Common myeloid progenitor, CD34-positive (primary cell): Measurements from ENCODE around the gene NQO2.

ENCODE experiments used
- CTCF ChIA-PET: fragments of 350-600 bp; sonication (Branson Sonifier 250); formaldehyde crosslinking; loops from one replicate; lab custom pipeline; 2021; ENCODE audit warnings: antibody characterized with exemption; lab: Charles Lee
- POLR2A ChIA-PET: fragments of 350-600 bp; sonication (Branson Sonifier 250); formaldehyde crosslinking; loops from one replicate; lab custom pipeline; 2021; ENCODE audit warnings: antibody characterized with exemption; lab: Charles Lee
- DNase-seq, 3 donors: peaks; one replicate each; pipeline versions ENCODE4 v3.0.0 to v3.0.0-alpha.2; 2013
- H3K27ac ChIP-seq, 2 experiments: 1 replicate in 1 of 2; 2 replicates in 1 of 2; pipeline ENCODE4 v1.7.0; 2013; ENCODE audit warnings: inconsistent platforms in 2 of 2, low read length in 2 of 2, mild to moderate bottlenecking in 2 of 2, low read depth in 1 of 2, moderate library complexity in 1 of 2; ENCODE audit not compliant: severe bottlenecking in 2 of 2, insufficient read depth in 1 of 2, poor library complexity in 1 of 2
- H3K27me3 ChIP-seq, 5 experiments: replicated peaks in 2 of 5; 1 replicate in 3 of 5; 2 replicates in 2 of 5; pipeline versions ENCODE4 v1.6.1 to v1.7.0; 2013; ENCODE audit warnings: low read length in 4 of 5, mild to moderate bottlenecking in 2 of 5, moderate library complexity in 2 of 5, inconsistent platforms in 1 of 5; ENCODE audit not compliant: insufficient read depth in 5 of 5, control insufficient read depth in 4 of 5
- H3K36me3 ChIP-seq, 4 experiments: 1 replicate in 2 of 4; 2 replicates in 2 of 4; pipeline versions ENCODE4 v1.6.1 to v1.7.0; 2013; ENCODE audit warnings: low read length in 3 of 4, control low read depth in 1 of 4, mild to moderate bottlenecking in 1 of 4; ENCODE audit not compliant: control insufficient read depth in 4 of 4, insufficient read depth in 4 of 4
- H3K4me1 ChIP-seq, 4 experiments: 1 replicate in 3 of 4; 2 replicates in 1 of 4; pipeline versions ENCODE4 v1.6.1 to v1.7.1; 2013; ENCODE audit warnings: low read length in 3 of 4, mild to moderate bottlenecking in 3 of 4, control low read depth in 1 of 4, inconsistent platforms in 1 of 4, moderate library complexity in 1 of 4; ENCODE audit not compliant: control insufficient read depth in 4 of 4, insufficient read depth in 4 of 4; ENCODE audit errors: control extremely low read depth in 1 of 4
- H3K4me3 ChIP-seq, 7 experiments: 1 replicate in 4 of 7; 2 replicates in 3 of 7; pipeline versions ENCODE4 v1.5.1 to v1.7.0; 2013; ENCODE audit warnings: mild to moderate bottlenecking in 7 of 7, low read length in 6 of 7, moderate library complexity in 6 of 7, inconsistent platforms in 2 of 7, low read depth in 2 of 7, control low read depth in 1 of 7; ENCODE audit not compliant: insufficient read depth in 4 of 7, control insufficient read depth in 1 of 7; ENCODE audit errors: extremely low read depth in 1 of 7
- H3K9me3 ChIP-seq, 5 experiments: 1 replicate in 4 of 5; 2 replicates in 1 of 5; pipeline versions ENCODE4 v1.6.1 to v1.7.1; 2013; ENCODE audit warnings: low read length in 4 of 5, mild to moderate bottlenecking in 2 of 5, inconsistent platforms in 1 of 5, low read depth in 1 of 5, moderate library complexity in 1 of 5; ENCODE audit not compliant: control insufficient read depth in 4 of 5, insufficient read depth in 2 of 5; ENCODE audit errors: control extremely low read depth in 1 of 5
- WGBS: methylation state at CpG from one replicate; pipeline ENCODE4 v1.1.5; 2013; ENCODE audit not compliant: insufficient coverage; 5-methylcytosine and 5-hydroxymethylcytosine counted together

The NQO2 gene

GRCh38 chr6:2957696-2958330 is 41.9 kb upstream of the NQO2 start:
- H3K4me1 ChIP-seq: peaks cover 0 to 54% (median 28%) of the 10 kb centered on the region in 4 experiments
- H3K27ac ChIP-seq: peak overlapping the region; percentile 13 to 73
- H3K9me3 ChIP-seq: no peaks in the 10 kb centered on the region
- no peak for DNase-seq
- WGBS: 86% methylated on average over 11 of the region's 11 CpGs
- CTCF ChIA-PET: interaction anchor here (0.6 to 4.2 kb wide), 10 partner anchors 8 to 216 kb away, joined by 3 to 20 read pairs (median 3); no protein-coding TSS in a partner anchor
- H3K36me3 ChIP-seq: peaks cover 2 to 40% (median 24%) of the 10 kb centered on the region in 4 experiments
- H3K27me3 ChIP-seq: no peaks in the 10 kb centered on the region
- POLR2A ChIA-PET: no interaction called here
- peak overlapping the region in 2 of 7 experiments; percentile 9 to 43 for H3K4me3 ChIP-seq

- DNase-seq: peak; percentile 55 to 87 (median 82)
- peaks cover 0 to 58% (median 32%) of the 10 kb centered on the region in 4 experiments for H3K4me1 ChIP-seq
- 3% methylated on average over 17 of the region's 18 CpGs for WGBS
Observed at GRCh38 chr6:2958331-2958711, 41.4 kb upstream of the NQO2 start.

GRCh38 chr6:2958776-2959175 is 40.9 kb upstream of the NQO2 start:
- Histone ChIP-seq H3K4me3 (peak overlapping the region in 2 of 7 experiments; percentile 4 to 43), H3K4me1 (peaks cover 0 to 62% (median 34%) of the 10 kb centered on the region in 4 experiments), H3K27ac (peak overlapping the region in 1 of 2 experiments; percentile 73), H3K9me3 (no peaks in the 10 kb centered on the region), H3K27me3 (no peaks in the 10 kb centered on the region), H3K36me3 (peaks cover 2 to 32% (median 20%) of the 10 kb centered on the region in 4 experiments)
- POLR2A ChIA-PET: no interaction called here
- CTCF ChIA-PET: interaction anchor here (0.9 to 1.5 kb wide), 7 partner anchors 28 to 112 kb away, joined by 3 to 5 read pairs (median 4); no protein-coding TSS in a partner anchor
- WGBS: 94% methylated on average over 7 of the region's 9 CpGs
- DNase-seq: no peak

More at GRCh38 chr6:2958331-2958711, 41.4 kb upstream of the NQO2 start:
- no peaks in the 10 kb centered on the region for H3K9me3 ChIP-seq
- peaks cover 2 to 35% (median 22%) of the 10 kb centered on the region in 4 experiments for H3K36me3 ChIP-seq
- peak overlapping the region in 2 of 7 experiments; percentile 9 to 43 for H3K4me3 ChIP-seq
- H3K27ac ChIP-seq: peak overlapping the region; percentile 13 to 73
- ChIA-PET CTCF (interaction anchor here (0.6 to 4.2 kb wide), 9 partner anchors 28 to 216 kb away, joined by 3 to 20 read pairs (median 4); no protein-coding TSS in a partner anchor), POLR2A (no interaction called here)
- H3K27me3 ChIP-seq: no peaks in the 10 kb centered on the region

- Histone ChIP-seq H3K9me3 (no peaks in the 10 kb centered on the region), H3K27me3 (no peaks in the 10 kb centered on the region), H3K36me3 (peaks cover 0 to 27% (median 16%) of the 10 kb centered on the region in 4 experiments), H3K27ac (no peak overlapping the region), H3K4me3 (no peak overlapping the region), H3K4me1 (peaks cover 0 to 66% (median 34%) of the 10 kb centered on the region in 4 experiments)
- DNase-seq: no peak
- WGBS: 94% methylated on average over 11 of the region's 12 CpGs
- POLR2A ChIA-PET: no interaction called here
- CTCF ChIA-PET: interaction anchor here (1.3 to 1.6 kb wide), 7 partner anchors 8 to 110 kb away, joined by 3 to 8 read pairs (median 4); no protein-coding TSS in a partner anchor
Observed at GRCh38 chr6:2959909-2960719, 39.6 kb upstream of the NQO2 start.

GRCh38 chr6:2960935-2961334 is 38.8 kb upstream of the NQO2 start:
- DNase-seq: no peak
- no peak overlapping the region for H3K4me3 ChIP-seq
- ChIA-PET POLR2A (no interaction called here), CTCF (interaction anchor here (1.3 to 1.6 kb wide), 7 partner anchors 9 to 110 kb away, joined by 3 to 8 read pairs (median 4); no protein-coding TSS in a partner anchor)
- H3K27ac ChIP-seq: peak overlapping the region in 1 of 2 experiments; percentile 25
- peaks cover 0 to 24% (median 14%) of the 10 kb centered on the region in 4 experiments for H3K36me3 ChIP-seq
- H3K27me3 ChIP-seq: no peaks in the 10 kb centered on the region
- H3K4me1 ChIP-seq: peaks cover 0 to 69% (median 34%) of the 10 kb centered on the region in 4 experiments
- 93% methylated on average over 2 of the region's 4 CpGs for WGBS
- no peaks in the 10 kb centered on the region for H3K9me3 ChIP-seq

GRCh38 chr6:2961506-2961905 is 38.2 kb upstream of the NQO2 start:
- Histone ChIP-seq H3K4me1 (peaks cover 0 to 74% (median 34%) of the 10 kb centered on the region in 4 experiments), H3K9me3 (no peaks in the 10 kb centered on the region), H3K27me3 (no peaks in the 10 kb centered on the region), H3K4me3 (no peak overlapping the region), H3K27ac (peak overlapping the region in 1 of 2 experiments; percentile 25), H3K36me3 (peaks cover 0 to 21% (median 14%) of the 10 kb centered on the region in 4 experiments)
- 94% methylated on average over 6 of the region's 7 CpGs for WGBS
- ChIA-PET CTCF (interaction anchor here (0.6 to 1.6 kb wide), 5 partner anchors 10 to 28 kb away, joined by 3 to 8 read pairs (median 4); no protein-coding TSS in a partner anchor), POLR2A (no interaction called here)
- DNase-seq: no peak
